RPMI7951 (cell line): Measurements from ENCODE around the gene SPINK5. TPM values are rescaled to one million over a fixed set of nuclear protein-coding genes. Genes with fewer than 3 reads are reported as not detected.
A peak's percentile ranks its signal among the peaks of the same experiment; 100 is the strongest.

Experiments
- DNase-seq: peaks from one replicate; pipeline ENCODE4 v3.0.0-alpha.2; 2012; ENCODE audit warnings: low read depth
- total RNA-seq: library from RNA; depleted of rRNA; stranded (reverse); fragments of >200 nt; shearing (Covaris generic); gene quantifications from 2 replicates; pipeline ENCODE4 v1.2.3, GENCODE V29; 2014

Gene SPINK5
- total RNA-seq, 1 experiment from 2014 or later = not detected

- DNase-seq = no peak
These were observed 28.5 kb downstream of the SPINK5 start for GRCh38 chr5:148091991-148092964.

GRCh38 chr5:148094336-148094735 lies 30.6 kb downstream of the SPINK5 start:
- no peak for DNase-seq

DNA sequence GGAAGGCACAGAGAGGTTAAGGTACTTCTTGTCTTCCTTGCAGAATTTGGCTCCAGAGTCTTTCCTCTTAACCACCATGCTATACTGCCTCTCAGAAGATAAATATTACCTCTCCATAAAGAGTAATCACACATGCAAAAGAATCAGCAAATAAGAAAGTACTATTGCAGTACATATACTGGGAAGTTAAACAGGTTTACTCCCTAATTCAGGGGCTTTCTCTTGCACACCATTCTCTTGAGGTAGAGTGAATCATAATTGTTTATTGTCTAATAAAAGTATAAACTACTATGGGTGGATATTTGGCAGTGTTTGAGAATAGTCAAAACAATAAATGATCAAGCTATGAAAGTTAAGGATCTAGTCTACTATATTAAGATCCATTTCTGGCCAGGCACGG lies 40.4 kb downstream of the SPINK5 start:
- DNase-seq = no peak

DNA sequence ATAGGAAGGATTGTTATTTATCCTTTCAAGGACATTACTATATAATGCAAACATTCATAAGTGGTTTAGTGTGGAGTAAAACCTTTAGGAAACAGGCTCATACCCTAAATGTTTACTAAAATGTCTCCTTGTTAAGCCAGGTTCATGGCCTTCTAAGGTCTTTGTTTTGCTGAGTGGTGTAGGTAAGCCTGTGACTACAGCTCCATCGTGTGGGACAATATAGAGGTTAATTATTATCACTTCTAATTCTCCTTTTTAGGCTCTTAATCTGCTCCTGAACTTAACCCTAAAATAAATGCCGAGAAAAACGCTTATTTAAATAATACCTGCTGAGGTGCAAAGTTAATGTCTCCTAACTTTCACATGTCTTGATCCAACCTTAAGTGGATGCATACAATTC lies 43.8 kb downstream of the SPINK5 start:
- no peak for DNase-seq

DNA sequence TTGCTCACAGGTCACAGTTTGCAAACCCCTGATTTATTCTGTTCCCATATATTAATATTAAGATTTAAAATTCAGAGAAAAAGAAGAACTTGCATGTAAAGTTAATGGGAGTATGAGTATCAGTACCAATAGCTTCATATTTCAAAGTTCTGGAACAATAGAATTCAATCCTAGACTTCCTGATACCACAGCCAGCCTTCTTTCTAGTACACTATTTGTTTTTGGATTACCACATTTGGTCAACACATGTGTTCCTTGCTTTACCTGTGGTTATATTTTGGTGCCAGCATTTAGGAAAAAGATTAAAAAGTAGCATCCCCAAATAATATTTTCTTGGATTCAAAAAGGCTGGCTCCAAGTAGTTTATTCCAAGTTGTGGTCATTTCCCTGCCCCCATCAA lies 49.5 kb downstream of the SPINK5 start:
- DNase-seq = no peak

GRCh38 chr5:148120317-148120716 lies 56.5 kb downstream of the SPINK5 start:
- DNase-seq = no peak

GRCh38 chr5:148125641-148126040 lies 61.9 kb downstream of the SPINK5 start:
- peak; percentile 19 for DNase-seq

- no peak for DNase-seq
These were observed 71.6 kb downstream of the SPINK5 start for GRCh38 chr5:148135091-148136048.

- no peak for DNase-seq
These were observed 77.1 kb downstream of the SPINK5 start for GRCh38 chr5:148140846-148141245.

DNA sequence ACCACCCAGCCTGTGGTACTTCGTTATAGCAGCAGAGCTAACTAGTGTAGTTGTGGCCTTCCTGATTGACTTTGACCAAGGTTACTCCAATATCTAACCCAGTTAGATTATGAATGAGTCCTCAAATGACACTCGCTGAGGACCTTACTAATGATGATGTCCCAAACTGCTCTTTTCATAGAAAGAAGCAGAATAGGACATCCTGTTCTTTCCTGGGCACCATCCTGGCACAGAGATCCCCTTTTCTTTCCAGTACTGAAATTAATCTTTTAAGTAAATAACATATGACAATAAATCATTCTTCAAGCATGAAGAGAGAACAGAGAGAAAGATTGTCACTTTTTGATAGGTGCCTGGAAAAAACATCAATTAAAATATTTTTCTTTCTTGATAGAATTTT lies 77.9 kb downstream of the SPINK5 start:
- no peak for DNase-seq

DNA sequence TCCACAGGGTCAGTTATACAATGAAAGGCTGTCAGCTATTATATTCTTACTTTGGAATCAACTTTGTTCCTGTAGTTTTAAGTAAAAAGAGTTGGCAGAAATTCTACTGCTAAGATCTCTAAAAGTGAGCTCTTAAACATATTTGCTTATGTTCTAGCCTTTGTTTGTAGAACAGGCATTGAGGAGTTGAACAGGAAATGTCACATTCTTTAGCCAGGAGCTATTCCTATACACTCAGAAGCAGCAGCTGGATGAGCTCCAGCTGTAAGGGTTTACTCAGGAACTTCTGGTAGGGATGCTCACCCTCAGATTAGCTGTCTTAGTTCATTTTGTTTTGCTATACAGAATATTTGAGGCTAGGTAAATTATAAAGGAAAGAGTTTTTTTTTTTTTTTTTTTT lies 82.1 kb downstream of the SPINK5 start:
- peak; percentile 15 for DNase-seq

- no peak for DNase-seq
These were observed 82.7 kb downstream of the SPINK5 start for GRCh38 chr5:148146487-148146886.

DNA sequence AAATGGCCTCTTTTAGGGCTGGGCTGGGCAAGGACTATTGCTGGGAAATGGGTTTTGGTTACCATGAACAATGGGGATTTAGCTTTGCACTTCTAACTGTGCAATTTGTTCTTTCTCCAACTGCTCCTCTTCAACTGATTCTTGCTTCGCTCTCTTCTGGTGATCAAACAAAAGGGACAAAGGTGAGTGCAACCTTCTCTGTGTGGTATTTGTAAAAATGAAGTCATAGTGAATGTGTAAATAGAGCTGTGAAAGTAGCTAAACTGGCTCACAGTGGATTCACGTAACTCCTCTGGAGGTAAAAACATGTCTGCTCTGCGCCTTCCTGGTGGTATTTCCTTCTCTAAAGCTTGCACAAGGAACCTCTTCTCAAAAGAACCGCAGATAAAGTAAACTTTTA lies 83.6 kb downstream of the SPINK5 start:
- no peak for DNase-seq

- DNase-seq = no peak
These were observed 88.1 kb downstream of the SPINK5 start for GRCh38 chr5:148151872-148152271.

DNA sequence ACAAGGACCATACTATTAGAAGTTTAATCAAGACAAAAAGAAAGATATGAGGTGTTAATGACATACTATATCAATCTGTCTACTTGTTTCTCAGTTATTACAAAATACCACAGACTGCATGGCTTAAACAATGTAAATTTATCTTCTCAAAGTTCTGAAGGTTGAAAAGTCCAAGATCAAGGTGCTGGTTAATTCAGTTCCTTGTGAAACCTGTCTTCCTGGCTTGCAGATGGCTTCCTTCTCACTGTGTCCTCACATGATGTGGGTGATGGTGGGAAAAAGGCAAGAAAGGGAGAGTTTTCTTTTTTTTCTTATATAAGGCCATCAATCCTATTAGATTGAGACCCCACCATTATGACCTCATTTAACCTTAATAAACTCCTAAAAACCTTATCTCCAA lies 89.0 kb downstream of the SPINK5 start:
- no peak for DNase-seq

DNA sequence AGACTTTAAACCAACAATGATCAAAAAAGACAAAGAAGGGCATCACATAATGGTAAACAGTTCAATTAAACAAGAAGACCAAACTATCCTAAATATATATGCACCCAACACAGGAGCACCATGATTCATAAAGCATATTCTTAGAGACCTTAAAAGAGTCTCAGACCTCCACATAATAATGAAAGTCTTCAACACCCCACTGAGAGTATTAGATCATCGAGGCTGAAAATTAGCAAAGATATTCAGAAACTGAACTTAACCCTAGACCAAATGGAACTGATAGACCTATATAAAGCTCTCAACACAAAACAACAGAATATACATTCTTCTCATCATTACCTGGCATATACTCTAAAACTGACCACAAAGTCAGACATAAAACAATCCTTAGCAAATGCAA lies 92.8 kb downstream of the SPINK5 start:
- no peak for DNase-seq

DNA sequence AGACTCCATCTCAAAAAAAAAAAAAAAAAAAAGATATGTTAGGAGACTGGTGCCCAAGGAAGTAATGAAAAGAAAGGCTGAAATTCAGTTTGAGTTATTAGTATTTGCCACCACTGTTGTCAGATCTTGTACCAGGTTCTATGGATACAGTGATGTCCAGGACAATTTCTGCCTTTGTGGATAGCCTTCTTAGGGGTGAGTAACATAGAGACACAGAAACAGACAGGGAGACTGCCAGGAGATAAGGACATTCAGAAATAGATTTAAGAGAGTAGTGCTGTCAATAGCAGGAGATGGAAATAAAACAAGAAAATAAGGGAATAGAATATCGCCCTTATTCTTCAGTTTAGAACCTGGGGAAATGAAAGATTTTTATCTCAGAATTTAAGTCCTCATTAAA lies 98.3 kb downstream of the SPINK5 start:
- no peak for DNase-seq

GRCh38 chr5:148163345-148163744 lies 99.6 kb downstream of the SPINK5 start:
- DNase-seq = no peak

DNA sequence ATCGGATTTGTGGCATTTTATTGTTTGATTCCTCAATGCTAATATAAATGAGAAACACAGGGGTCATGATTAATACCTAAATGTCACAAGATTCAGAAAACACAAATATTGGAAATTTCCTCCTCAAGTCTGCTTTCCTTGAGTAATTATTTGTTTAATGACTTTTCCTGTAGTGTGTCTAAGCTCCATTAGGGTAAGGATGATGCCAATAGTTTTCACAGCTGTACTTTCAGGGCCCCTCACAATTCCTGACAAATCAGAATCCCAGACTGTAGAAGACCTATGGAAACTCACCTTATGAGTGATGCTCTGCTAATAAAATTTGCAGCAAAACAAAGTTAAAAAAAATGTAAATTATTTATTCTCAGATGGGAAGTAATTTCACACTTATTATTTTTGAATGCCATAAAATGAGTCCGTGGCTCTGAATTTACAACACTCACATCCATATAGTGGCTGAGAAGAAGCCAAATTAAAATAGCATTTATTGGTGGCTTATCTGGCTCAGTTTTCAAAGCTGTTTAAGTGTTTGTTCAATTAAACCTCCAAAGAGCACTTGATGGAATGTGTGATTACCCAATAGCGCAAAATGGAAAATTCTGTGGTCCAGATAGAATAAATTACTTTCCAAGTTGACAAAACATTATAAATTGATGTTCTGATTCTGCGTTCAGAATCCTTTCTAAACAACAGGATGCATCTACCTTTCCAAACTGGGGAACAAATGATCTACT lies 102.9 kb downstream of the SPINK5 start:
- no peak for DNase-seq

- DNase-seq = no peak
These were observed 104.5 kb downstream of the SPINK5 start, which contains the start of gene SPINK14 for GRCh38 chr5:148168246-148168645. Gene SPINK14 (plus strand): TSS chr5:148168546. CDS start chr5:148169733, 1,187 bp downstream.

DNA sequence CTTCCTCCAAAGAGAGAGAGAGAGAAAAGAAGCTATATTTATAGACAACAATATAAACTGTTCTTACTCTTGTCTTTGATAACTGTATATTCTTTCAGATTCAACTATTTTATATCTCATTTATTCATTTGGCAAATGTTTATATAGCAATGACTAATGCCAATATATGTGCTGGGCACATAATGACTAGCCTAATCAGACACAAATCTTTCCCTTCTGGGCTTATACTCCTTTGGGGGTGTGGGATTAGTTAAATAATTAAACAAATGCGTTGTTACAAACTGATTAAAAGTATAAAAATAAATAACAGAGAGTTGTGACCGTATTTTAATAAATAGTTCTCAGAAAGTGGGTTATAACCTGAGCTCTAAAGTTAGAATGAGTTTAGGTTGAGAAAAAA lies 108.6 kb downstream of the SPINK5 start:
- DNase-seq = no peak

- DNase-seq = no peak
These were observed 112.7 kb downstream of the SPINK5 start for GRCh38 chr5:148176480-148176879.
